Measurements from ENCODE around the gene LETMD1. TPM values are rescaled to one million over a fixed set of nuclear protein-coding genes. Genes with fewer than 3 reads are reported as not detected.

LETMD1 gene
- total and polyA plus RNA-seq, 9 of the 15 experiments (the other 6 are each of a cell fraction or from before 2014, with no cell fraction given), result 58.7 to 163 (median 75.4) TPM

GRCh38 chr12:51083126-51083833 lies 35.2 kb downstream of the LETMD1 start, which contains the start of gene CSRNP2 (continued):
- peak in 1 of 2 experiments; percentile 77; a peak in 1 of 4 replicates for TF ChIP-seq BCLAF1 (IDR thresholded peaks at IDR 0.05; ENCODE audit: borderline replicate concordance in 1 of 2, control insufficient read depth in 1 of 2, low read depth in 2 of 2, low read length in 1 of 2)
- TF ChIP-seq SAFB (IDR thresholded peaks at IDR 0.05; ENCODE audit: borderline replicate concordance, low read depth, low read length), result 0 out of 2 replicates have a peak, but pooled peaks have one; percentile 16
- TF ChIP-seq CBFA2T3 (IDR thresholded peaks at IDR 0.05), result no peak
- peak; percentile 63 for TF ChIP-seq ELF2 (CRISPR knock-in tag; IDR thresholded peaks at IDR 0.05)
- peak; percentile 84; the same call in 1 of the 2 replicates for TF ChIP-seq ILF3 (IDR thresholded peaks at IDR 0.05; ENCODE audit: borderline replicate concordance)
- TF ChIP-seq ZNF263 (CRISPR knock-in tag; IDR thresholded peaks at IDR 0.05; ENCODE audit: borderline replicate concordance), result no peak; the same call in 1 of the 2 replicates
- TF ChIP-seq TRIM25 (IDR thresholded peaks at IDR 0.05; ENCODE audit: borderline replicate concordance), result no peak
- peak in 1 of 2 experiments; percentile 51; a peak in 1 of 4 replicates for TF ChIP-seq ZMIZ1 (IDR thresholded peaks at IDR 0.05; ENCODE audit: low read depth in 2 of 2, low read length in 2 of 2)
- no peak for TF ChIP-seq ZNF24 (IDR thresholded peaks at IDR 0.05)
- 0 out of 2 replicates have a peak, but pooled peaks have one; percentile 45 for TF ChIP-seq ARID1B (IDR thresholded peaks at IDR 0.05)
- TF ChIP-seq ZNF589 (CRISPR knock-in tag; IDR thresholded peaks at IDR 0.05; ENCODE audit: low read depth), result 0 out of 2 replicates have a peak, but pooled peaks have one; percentile 52
- peak; percentile 27; the same call in 1 of the 2 replicates for TF ChIP-seq MAX (CRISPR knock-in tag; IDR thresholded peaks at IDR 0.05)
- TF ChIP-seq TARDBP (IDR thresholded peaks at IDR 0.05), result 0 out of 2 replicates have a peak, but pooled peaks have one; percentile 14
- TF ChIP-seq TEAD1 (CRISPR knock-in tag; IDR thresholded peaks at IDR 0.05), result peak in 1 of 2 experiments; percentile 31; a peak in 3 of 4 replicates
- TF ChIP-seq E2F5 (CRISPR knock-in tag; IDR thresholded peaks at IDR 0.05), result no peak
- TF ChIP-seq ZNF77 (CRISPR knock-in tag; IDR thresholded peaks at IDR 0.05), result no peak
- 0 out of 2 replicates have a peak, but pooled peaks have one; percentile 54 for TF ChIP-seq ZNF232 (CRISPR knock-in tag; IDR thresholded peaks at IDR 0.05)

Data from K562 (cell line).